UCSD-AML1 (cell line): ENCODE measurements around the gene HOXD11.

Source experiments
- DNase-seq: peaks from one replicate; lab custom pipeline; 2025; ENCODE audit not compliant: unreplicated experiment; lab: John Stamatoyannopoulos, UW

Gene HOXD11

GRCh38 chr2:176106581-176107539, at the start of gene HOXD11:
HOXD11 (plus strand) TSS chr2:176107280; CDS start chr2:176107356, 76 bp downstream.
- no peak for DNase-seq

DNA sequence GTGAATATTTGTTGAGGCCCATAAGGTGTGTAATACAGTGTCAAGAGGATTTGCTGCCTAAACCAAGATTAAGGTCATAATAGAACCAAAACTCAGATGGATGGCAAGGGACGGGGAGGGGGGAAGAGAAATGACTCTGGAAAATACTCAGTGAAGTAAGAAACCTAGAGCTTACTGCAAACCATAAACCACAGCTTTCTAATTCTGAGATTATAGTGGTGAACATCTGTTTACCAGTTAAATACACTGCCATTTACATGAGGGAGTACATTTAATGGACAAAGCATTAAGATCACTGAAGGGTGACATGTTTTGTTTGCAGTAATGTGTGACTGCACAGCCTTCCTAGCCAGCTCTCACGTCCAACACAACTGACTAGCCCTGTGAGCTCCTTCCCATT, 43.1 kb upstream of the HOXD11 start:
- DNase-seq, result no peak

DNA sequence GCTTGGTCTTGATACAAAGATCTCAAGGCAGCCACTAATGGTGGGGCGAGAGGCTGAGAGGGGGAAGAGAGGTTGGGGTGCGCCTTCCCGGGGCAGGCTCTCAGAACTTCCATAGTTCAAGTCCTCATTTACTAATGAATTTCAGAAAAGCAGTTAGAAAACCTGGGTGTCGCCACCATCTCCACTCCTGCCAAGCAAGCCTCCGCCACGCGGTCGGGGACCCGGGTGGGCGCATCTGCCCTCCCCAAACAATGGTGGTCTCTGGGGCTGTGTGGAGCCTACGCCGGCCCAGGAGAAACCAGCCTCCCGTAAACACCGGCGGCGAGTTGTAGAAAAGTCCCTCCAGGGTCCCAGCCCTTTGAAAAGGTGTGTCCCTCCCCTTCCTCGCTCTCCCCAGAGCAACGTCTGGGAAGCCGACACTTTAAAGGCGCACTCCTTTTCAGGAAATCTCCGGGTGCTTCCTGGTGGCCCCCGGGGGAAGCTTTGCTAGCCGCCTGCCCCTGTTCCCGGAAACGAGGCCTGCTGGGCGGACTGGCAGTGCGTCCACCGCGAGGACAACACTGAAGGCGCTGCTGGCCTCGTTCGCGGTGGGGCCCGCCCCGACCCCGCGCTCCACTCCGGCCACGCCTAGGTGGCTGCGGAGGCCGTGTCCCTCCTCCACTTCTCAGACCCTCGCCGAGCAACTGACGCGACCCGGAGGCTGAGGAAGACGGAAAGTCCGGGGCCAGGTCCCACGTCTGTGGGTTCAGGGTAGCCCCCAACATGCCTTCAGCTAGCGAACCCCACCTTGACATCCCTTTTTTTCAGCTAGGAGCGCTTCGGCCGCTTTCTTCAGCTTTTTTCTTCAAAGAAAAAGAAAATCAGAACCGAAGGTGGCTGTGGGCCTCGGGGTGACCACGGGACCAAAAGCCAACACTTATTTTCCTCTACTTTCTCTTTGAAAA, 40.2 kb upstream of the HOXD11 start:
- DNase-seq, result no peak

- DNase-seq, result no peak
Observed at GRCh38 chr2:176067589-176068418, 39.3 kb upstream of the HOXD11 start.

DNA sequence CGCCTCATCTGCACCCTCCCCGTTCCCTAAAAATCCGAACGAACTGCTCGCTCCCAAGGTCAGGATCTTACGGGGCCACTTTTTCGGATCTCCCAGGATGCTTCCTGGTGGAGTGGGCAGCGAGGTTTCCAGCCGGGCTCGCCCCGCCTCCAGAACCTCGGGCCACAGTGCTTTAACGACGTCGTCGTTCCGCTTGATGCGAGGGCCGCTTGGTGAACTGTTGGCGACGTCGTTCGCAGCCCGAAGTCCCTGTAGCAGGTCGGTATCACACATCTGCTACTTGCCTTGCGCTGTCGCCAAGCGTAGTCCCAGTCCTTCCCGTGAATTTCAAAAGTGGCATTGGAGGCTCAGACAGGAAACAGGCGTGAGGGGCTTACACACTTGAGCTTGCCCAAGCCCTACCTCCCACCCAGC, 38.7 kb upstream of the HOXD11 start:
- no peak for DNase-seq

DNA sequence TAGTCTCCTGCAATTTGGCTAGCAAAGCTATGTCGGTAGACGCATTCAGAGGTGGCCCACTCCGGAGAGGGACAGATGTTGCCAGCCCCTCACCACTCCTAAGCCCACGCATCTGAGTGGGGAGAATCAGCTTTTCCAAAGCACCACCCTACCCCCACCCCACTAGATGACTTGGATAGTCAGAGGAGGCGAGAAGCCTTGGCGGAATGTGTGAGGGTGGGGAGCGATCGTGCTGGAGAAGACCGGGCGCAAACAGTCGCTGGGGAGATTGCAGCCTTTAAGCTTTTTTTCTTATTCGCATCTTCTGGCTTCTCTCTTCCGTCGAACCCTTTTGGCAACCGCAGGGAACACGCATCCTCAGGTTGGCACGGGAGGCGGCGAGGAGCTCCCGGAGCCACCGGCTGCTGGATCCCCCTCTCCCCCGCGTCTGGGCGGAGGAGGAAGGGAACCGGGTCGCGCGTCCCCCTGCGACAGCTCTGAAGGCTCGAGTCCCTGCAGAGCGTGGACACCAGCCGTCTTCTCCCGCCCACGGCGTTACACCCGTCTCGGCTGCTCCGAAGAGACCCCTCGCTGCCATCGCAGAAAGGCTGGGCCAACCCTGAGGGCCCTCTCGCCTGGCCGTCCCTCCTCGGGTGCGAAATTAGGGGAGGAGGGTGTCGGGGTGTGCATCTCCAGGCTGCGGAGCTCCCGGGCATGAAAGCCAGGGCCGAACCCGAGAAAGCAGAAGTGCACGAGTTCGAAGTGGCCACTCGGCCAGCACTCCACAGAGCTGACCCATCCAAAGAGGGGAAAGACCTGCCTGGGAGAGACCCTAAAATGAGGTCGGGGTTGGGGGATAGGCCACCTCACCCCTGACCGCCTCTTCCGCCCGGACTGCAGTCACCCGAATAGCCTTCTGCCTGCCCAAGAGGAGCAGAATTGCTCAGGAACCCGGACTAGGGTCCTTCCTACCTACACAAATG, 35.5 kb upstream of the HOXD11 start:
- no peak for DNase-seq

- no peak for DNase-seq
Observed at GRCh38 chr2:176072292-176072669, 34.8 kb upstream of the HOXD11 start.

- DNase-seq, result no peak
Observed at GRCh38 chr2:176072951-176073904, 33.9 kb upstream of the HOXD11 start.

DNA sequence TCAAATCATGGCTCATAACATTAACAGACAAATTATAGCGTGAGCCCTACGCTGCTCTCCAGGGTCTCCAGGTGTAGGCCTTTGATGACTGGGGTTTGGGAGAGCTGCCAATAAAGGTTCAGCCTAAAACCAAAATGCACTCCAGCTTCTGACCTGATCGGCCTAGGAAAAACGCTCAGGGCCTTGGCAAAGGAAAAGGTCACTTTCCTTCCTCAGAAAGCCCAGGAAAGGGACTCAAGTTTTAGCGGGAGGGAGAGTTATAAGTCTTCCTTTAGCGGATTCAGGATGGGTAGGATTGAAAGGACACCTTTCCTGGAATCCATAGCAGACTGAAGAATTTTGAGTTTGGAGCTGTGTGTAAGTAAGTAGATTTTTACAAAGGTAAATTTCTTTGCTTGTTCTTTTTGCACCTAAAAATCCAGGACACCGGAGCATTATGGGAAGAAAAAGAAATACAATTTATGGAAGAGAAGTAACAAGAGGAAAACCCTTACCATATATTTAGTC, 32.1 kb upstream of the HOXD11 start:
- no peak for DNase-seq

DNA sequence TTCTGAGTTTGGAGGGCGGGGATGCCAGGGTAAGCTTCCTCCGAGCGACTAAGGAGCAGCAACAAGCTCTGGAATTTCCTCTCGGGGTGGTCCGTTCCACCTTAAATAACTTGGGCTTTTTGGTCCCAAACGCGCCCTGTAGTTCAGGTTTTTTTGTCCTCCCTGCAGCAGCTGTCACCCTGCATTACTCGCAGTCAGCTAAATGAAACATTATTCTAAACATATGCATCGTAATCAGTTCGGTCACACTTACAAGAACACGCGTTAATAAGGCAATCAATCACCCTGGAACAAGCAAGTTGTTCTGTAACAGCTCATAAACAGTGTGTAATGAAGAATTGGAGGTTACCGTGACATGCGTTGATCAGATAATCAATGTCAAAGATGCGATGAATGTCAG, 31.6 kb upstream of the HOXD11 start:
- DNase-seq, result no peak

GRCh38 chr2:176076063-176076462, 31.0 kb upstream of the HOXD11 start:
- DNase-seq, result no peak

GRCh38 chr2:176076796-176077195, 30.3 kb upstream of the HOXD11 start:
- DNase-seq, result no peak

- DNase-seq, result no peak
Observed at GRCh38 chr2:176078541-176079284, 28.4 kb upstream of the HOXD11 start.

- no peak for DNase-seq
Observed at GRCh38 chr2:176079285-176079830, 27.7 kb upstream of the HOXD11 start.

- peak; percentile 16 for DNase-seq
Observed at GRCh38 chr2:176079831-176080539, 27.1 kb upstream of the HOXD11 start.

- no peak for DNase-seq
Observed at GRCh38 chr2:176080540-176081375, 26.3 kb upstream of the HOXD11 start.
